SIG-M5 treated with dmso at 0.1 percent for 504 hours (cell line): ENCODE measurements around the gene MSI2.

Source experiments
- DNase-seq: peaks from one replicate; lab custom pipeline; 2025; ENCODE audit not compliant: unreplicated experiment; lab: John Stamatoyannopoulos, UW

MSI2 gene

GRCh38 chr17:57533684-57534305, 277.5 kb downstream of the MSI2 start:
- no peak for DNase-seq

DNA sequence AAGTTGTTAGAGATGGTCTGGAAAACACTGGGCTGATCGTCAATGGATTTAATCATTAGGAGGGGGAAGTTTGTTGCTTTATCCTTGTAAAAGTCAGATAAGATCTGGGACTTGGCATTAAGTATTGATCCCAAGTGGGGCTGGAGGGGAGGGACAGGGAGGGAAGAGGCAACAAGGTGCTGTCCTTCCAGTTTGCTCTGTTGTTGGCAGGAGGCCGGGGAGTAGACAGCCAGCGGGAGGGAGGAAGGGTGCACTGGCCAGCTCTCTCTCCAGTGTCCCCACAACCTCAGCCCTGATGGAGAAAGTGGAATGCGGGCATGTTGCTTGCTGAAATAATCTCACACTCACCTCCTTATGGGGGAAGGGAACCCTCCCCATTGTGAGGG, 278.5 kb downstream of the MSI2 start:
- no peak for DNase-seq

DNA sequence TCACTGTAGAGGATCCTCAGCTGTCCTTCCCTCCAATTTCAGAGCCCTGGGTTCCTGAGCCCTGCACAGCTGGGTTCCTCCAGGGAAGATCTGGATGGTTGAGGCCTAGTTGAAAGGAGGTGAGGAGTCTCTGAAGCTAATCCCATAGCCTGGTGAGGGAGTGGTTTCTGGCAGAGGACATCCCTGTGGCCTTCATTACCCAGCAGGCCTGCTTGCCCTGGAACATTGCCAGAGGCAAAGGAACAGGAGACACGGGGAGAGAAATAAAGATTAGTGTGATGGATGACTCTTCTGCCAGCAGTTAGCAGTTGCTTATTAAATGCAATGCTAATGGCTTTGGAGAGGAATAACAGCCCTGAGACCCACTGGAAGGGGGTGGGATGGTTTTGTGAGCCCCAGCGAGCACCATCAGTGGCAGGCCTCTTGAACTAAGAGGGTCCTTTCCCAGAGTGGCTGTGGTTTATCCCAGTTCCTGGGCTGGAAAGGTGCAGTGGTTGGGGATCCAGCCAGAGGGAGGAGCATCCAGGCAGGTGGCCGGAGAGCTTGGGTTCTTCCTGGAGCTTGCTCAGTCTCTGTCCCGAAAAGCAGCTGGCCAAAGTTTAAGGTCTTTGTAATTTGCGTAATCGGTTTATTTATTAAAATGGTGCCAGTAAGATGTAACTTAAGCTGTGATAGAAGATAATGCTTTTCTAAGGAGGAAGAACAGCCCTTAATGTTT, 279.1 kb downstream of the MSI2 start:
- no peak for DNase-seq

GRCh38 chr17:57536289-57536688, 280.0 kb downstream of the MSI2 start:
- DNase-seq = no peak

GRCh38 chr17:57536789-57537523, 280.6 kb downstream of the MSI2 start:
- no peak for DNase-seq

GRCh38 chr17:57537524-57538410, 281.4 kb downstream of the MSI2 start:
- no peak for DNase-seq

- DNase-seq = no peak
These were observed 282.6 kb downstream of the MSI2 start for GRCh38 chr17:57538736-57539456.

GRCh38 chr17:57539529-57540301, 283.4 kb downstream of the MSI2 start:
- DNase-seq = no peak

DNA sequence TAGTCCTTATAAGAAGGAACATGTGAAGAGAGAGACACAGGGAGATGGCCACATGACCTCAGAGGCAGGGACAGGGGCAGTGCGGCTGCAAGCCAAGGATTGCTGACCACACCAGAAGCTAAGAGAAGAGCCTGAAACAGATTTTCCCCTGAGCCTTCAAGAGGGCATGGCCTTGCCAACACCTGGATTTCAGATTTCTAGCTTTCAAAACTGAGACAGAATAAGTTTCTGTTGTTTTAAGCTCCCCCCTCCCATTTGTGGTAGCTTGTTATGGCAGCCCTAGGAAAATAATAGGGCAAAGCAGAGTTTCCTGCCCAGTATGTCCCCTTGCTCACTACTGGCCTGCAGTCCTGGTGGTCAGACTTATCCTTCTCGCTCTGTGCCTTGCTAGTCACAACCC, 284.3 kb downstream of the MSI2 start:
- no peak for DNase-seq

GRCh38 chr17:57541049-57541448, 284.7 kb downstream of the MSI2 start:
- no peak for DNase-seq

- DNase-seq = peak; percentile 47
These were observed 285.4 kb downstream of the MSI2 start for GRCh38 chr17:57541472-57542394.

DNA sequence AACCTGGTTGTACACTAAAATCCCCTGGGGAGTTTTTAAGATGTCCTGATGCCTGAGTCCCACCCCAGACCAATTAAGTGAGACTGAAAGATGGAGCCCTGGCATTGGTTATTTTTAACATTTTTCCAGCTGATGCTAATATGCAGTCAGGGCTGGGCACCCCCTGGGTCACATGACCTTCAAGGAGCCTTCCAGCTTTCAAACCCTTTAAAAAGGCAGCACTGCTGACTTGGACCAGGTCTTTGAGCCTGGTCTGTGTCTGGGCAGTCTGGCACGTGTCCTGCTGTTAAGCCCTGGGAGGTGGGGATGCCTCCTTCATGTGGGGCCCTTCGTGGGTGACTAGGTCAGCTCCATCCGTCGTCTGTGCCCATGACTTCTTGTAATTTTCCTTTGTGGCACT, 286.2 kb downstream of the MSI2 start:
- no peak for DNase-seq

GRCh38 chr17:57543230-57543629, 286.9 kb downstream of the MSI2 start:
- DNase-seq = no peak

DNA sequence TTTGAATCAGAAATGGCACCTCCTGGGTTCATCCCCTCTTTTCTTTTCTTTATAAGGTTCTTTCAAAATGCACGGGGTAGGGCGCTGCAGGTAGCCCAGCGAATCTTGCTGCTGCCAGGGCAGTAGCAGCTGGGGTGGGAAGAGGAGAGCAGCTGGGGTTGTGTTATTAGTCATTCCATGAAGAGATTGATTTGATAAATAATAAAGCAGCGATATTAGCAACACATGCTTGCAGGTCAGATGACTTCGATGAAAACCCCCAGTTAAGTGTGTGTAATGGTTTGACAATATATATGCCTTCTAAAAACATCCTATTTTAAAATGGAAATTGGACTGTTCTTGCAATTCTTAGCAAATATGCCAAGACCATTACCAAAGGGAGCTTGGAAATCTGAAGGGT, 288.1 kb downstream of the MSI2 start:
- DNase-seq = no peak

DNA sequence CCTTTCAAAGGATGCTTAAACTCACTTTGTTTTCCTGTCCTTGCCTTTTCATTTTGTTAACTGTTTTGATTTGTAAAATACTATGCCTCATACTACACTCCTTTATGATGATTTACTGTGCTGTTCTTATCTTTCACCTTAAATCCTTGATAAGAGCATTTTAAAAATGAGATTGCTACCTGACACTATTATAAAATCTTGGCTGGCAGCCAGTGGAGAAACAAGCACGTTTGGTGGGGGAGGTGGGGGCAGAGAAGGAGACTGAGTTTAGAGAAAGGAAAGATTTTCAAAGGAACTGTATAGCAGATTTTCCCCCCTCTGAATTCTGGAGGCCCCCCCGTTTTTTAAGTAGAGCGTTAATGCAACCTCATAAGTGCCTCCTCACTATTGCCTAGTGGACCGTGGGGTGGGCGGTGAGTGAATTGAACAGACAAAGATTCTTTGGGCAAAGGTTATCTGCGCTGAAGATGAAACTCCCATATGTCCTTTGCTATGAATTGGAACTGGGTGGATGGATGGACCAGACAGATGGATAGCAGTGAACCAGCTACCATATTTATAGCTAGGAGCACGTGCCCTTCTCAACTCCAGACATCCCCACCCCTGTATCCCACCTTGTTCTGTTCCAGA, 288.6 kb downstream of the MSI2 start:
- no peak for DNase-seq

- no peak for DNase-seq
These were observed 289.5 kb downstream of the MSI2 start for GRCh38 chr17:57545731-57546342.

- no peak for DNase-seq
These were observed 292.4 kb downstream of the MSI2 start for GRCh38 chr17:57548421-57549410.
